Esophagus squamous epithelium (tissue), 4 donors: ENCODE results near the gene ARSD.

Experiments used
- POLR2A ChIP-seq, 4 donors: fragments of 450-650 bp; IDR thresholded peaks; one replicate each; pipeline ENCODE4 v1.6.1; 2017; ENCODE audit warnings: antibody characterized with exemption in 4 of 4, mild to moderate bottlenecking in 4 of 4, moderate library complexity in 3 of 4
- TF ChIP-seq, protein P1 (sequence below), 6 experiments: fragments of 450-650 bp in 4 of 6; fragments of 200-600 bp in 2 of 6; sonication (generic) in 2 of 6; IDR thresholded peaks; one replicate each; pipeline ENCODE4 v1.5.1; 2016 to 2019; ENCODE audit warnings: antibody characterized with exemption in 6 of 6, mild to moderate bottlenecking in 4 of 6, moderate library complexity in 4 of 6

DNA sequence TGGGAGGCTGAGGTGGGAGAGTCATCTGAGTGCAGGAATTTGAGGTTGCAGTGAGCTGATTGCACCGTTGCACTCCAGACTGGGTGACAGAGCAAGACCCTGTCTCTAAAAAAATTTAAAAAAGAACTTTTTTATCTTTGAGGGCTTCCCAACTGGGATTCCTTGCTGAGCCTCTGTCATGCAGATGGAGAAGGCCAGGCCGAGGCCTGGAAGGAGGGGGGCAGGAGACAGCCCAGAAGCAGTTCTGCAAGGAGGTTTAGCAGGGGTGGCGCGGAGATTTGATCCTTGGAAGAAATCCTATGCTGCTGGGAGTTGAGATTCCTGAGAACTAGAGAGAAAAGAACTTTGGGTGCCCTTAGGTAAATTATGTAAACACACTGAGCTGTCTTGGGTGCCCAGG, 2.5 kb upstream of the ARSD start:
- TF ChIP-seq, protein P1, sequence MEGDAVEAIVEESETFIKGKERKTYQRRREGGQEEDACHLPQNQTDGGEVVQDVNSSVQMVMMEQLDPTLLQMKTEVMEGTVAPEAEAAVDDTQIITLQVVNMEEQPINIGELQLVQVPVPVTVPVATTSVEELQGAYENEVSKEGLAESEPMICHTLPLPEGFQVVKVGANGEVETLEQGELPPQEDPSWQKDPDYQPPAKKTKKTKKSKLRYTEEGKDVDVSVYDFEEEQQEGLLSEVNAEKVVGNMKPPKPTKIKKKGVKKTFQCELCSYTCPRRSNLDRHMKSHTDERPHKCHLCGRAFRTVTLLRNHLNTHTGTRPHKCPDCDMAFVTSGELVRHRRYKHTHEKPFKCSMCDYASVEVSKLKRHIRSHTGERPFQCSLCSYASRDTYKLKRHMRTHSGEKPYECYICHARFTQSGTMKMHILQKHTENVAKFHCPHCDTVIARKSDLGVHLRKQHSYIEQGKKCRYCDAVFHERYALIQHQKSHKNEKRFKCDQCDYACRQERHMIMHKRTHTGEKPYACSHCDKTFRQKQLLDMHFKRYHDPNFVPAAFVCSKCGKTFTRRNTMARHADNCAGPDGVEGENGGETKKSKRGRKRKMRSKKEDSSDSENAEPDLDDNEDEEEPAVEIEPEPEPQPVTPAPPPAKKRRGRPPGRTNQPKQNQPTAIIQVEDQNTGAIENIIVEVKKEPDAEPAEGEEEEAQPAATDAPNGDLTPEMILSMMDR (IDR thresholded peaks at IDR 0.05), result no peak
- TF ChIP-seq POLR2A (IDR thresholded peaks at IDR 0.05), result no peak
